Measurements from ENCODE around the gene CEP192. TPM values are rescaled to one million over a fixed set of nuclear protein-coding genes. Genes with fewer than 3 reads are reported as not detected.

CEP192 gene
- polyA plus RNA-seq, 1 donor (not counting 4 experiments of a cell fraction or from before 2014, with no cell fraction given), result 16.6 TPM

- FAIRE-seq, result no peak
- TF ChIP-seq CTCF (optimal IDR thresholded peaks at IDR 0.05 in 1 of 3, IDR thresholded peaks at IDR 0.05 in 1 of 3, conservative IDR thresholded peaks at IDR 0.05 in 1 of 3; ENCODE audit: extremely low read depth in 1 of 3, insufficient read depth in 2 of 3, low read length in 3 of 3) (no peak), EZH2 (IDR thresholded peaks at IDR 0.05; ENCODE audit: low read length) (no peak)
- peaks cover 9 to 26% of the 10 kb centered on the region in 2 experiments for H3K36me3 ChIP-seq (ENCODE audit: control insufficient read depth in 2 of 2, extremely low read depth in 1 of 2, insufficient read depth in 2 of 2, low read length in 2 of 2)
Measured at GRCh38 chr18:13054336-13054735, 63.2 kb downstream of the CEP192 start.

GRCh38 chr18:13061630-13062189 is 70.5 kb downstream of the CEP192 start:
- dilution Hi-C loops (cut with MboI; ENCODE audit: extremely low pct_ligation_motif_present, low sequenced_read_pairs), result no loop called here
- Histone ChIP-seq H3K36me3 (ENCODE audit: control insufficient read depth in 2 of 2, extremely low read depth in 1 of 2, insufficient read depth in 2 of 2, low read length in 2 of 2) (peaks cover 3 to 21% of the 10 kb centered on the region in 2 experiments), H3K4me2 (ENCODE audit: control insufficient read depth, extremely low read depth, insufficient read depth, low read depth, low read length) (no peak overlapping the region)

More at GRCh38 chr18:13054336-13054735, 63.2 kb downstream of the CEP192 start:
- H3K9me1 ChIP-seq (ENCODE audit: control insufficient read depth, extremely low read depth, insufficient read depth, low read length), result no peaks in the 10 kb centered on the region
- no peak overlapping the region for H3K9ac ChIP-seq (ENCODE audit: control insufficient read depth, extremely low read depth, insufficient read depth, low read length)
- DNase-seq (ENCODE audit: low read depth, low spot score), result no peak
- no peak overlapping the region for H3K4me3 ChIP-seq (ENCODE audit: control insufficient read depth in 2 of 3, extremely low read depth in 1 of 3, insufficient read depth in 2 of 3, low read depth in 1 of 3, low read length in 3 of 3)
- no peaks in the 10 kb centered on the region for H3K27me3 ChIP-seq (ENCODE audit: control insufficient read depth, extremely low read depth, insufficient read depth, low read length)
- H2AFZ ChIP-seq (ENCODE audit: control insufficient read depth, low read length), result no peak overlapping the region
- no peaks in the 10 kb centered on the region for H4K20me1 ChIP-seq (ENCODE audit: control insufficient read depth, extremely low read depth, insufficient read depth, low read length)
- H3K4me2 ChIP-seq (ENCODE audit: control insufficient read depth, extremely low read depth, insufficient read depth, low read depth, low read length), result no peak overlapping the region
- H3K9me3 ChIP-seq (ENCODE audit: control insufficient read depth, low read depth, low read length), result no peaks in the 10 kb centered on the region
- H3K4me1 ChIP-seq (ENCODE audit: control insufficient read depth, extremely low read depth, insufficient read depth, low read length), result no peaks in the 10 kb centered on the region
- dilution Hi-C loops (cut with MboI; ENCODE audit: extremely low pct_ligation_motif_present, low sequenced_read_pairs), result no loop called here
- no peak overlapping the region for H3K27ac ChIP-seq (ENCODE audit: control insufficient read depth, insufficient read depth, low read length)
- no peaks in the 10 kb centered on the region for H3K79me2 ChIP-seq (ENCODE audit: control insufficient read depth, insufficient read depth, low read length)

More at GRCh38 chr18:13061630-13062189, 70.5 kb downstream of the CEP192 start:
- no peak for TF ChIP-seq CTCF (optimal IDR thresholded peaks at IDR 0.05 in 1 of 3, IDR thresholded peaks at IDR 0.05 in 1 of 3, conservative IDR thresholded peaks at IDR 0.05 in 1 of 3; ENCODE audit: extremely low read depth in 1 of 3, insufficient read depth in 2 of 3, low read length in 3 of 3)
- TF ChIP-seq EZH2 (IDR thresholded peaks at IDR 0.05; ENCODE audit: low read length), result no peak
- H3K79me2 ChIP-seq (ENCODE audit: control insufficient read depth, insufficient read depth, low read length), result peaks cover 3% of the 10 kb centered on the region
- no peak overlapping the region for H3K27ac ChIP-seq (ENCODE audit: control insufficient read depth, insufficient read depth, low read length)
- no peaks in the 10 kb centered on the region for H3K27me3 ChIP-seq (ENCODE audit: control insufficient read depth, extremely low read depth, insufficient read depth, low read length)
- H2AFZ ChIP-seq (ENCODE audit: control insufficient read depth, low read length), result no peak overlapping the region
- H4K20me1 ChIP-seq (ENCODE audit: control insufficient read depth, extremely low read depth, insufficient read depth, low read length), result no peaks in the 10 kb centered on the region
- DNase-seq (ENCODE audit: low read depth, low spot score), result no peak
- H3K4me1 ChIP-seq (ENCODE audit: control insufficient read depth, extremely low read depth, insufficient read depth, low read length), result no peaks in the 10 kb centered on the region
- H3K9me3 ChIP-seq (ENCODE audit: control insufficient read depth, low read depth, low read length), result no peaks in the 10 kb centered on the region
- H3K9me1 ChIP-seq (ENCODE audit: control insufficient read depth, extremely low read depth, insufficient read depth, low read length), result no peaks in the 10 kb centered on the region
- H3K9ac ChIP-seq (ENCODE audit: control insufficient read depth, extremely low read depth, insufficient read depth, low read length), result no peak overlapping the region
- no peak overlapping the region for H3K4me3 ChIP-seq (ENCODE audit: control insufficient read depth in 2 of 3, extremely low read depth in 1 of 3, insufficient read depth in 2 of 3, low read depth in 1 of 3, low read length in 3 of 3)
- FAIRE-seq, result no peak

Measured in keratinocyte (primary cell).